SU-DHL-6 (cell line): ENCODE data around the gene ARHGAP10.

Source experiments
- CTCF ChIP-seq: fragments of 200-600 bp; sonication (generic); IDR thresholded peaks from one replicate; pipeline ENCODE4 v1.5.1; 2017; ENCODE audit warnings: antibody characterized with exemption, mild to moderate bottlenecking, low read length, moderate library complexity; ENCODE audit not compliant: insufficient read depth, poor library complexity, severe bottlenecking
- EZH2phosphoT487 ChIP-seq: fragments of 200-600 bp; sonication (generic), shearing (Covaris generic); conservative IDR thresholded peaks from 2 replicates; pipeline ENCODE4 v1.6.1; 2018; ENCODE audit warnings: mild to moderate bottlenecking, antibody characterized with exemption, low read length, moderate library complexity, mixed read lengths

GRCh38 chr4:147779451-147779850 is 47.6 kb downstream of the ARHGAP10 start:
- TF ChIP-seq CTCF (no peak), EZH2phosphoT487 (no peak)
